ENCODE results near the gene SCN4A. TPM values are rescaled to one million over a fixed set of nuclear protein-coding genes. Genes with fewer than 3 reads are reported as not detected.

The SCN4A gene
- total and polyA plus RNA-seq, 2 of the 13 experiments (the other 11 are each of a cell fraction or from before 2014, with no cell fraction given) = 0.02 to 0.03 TPM

DNA sequence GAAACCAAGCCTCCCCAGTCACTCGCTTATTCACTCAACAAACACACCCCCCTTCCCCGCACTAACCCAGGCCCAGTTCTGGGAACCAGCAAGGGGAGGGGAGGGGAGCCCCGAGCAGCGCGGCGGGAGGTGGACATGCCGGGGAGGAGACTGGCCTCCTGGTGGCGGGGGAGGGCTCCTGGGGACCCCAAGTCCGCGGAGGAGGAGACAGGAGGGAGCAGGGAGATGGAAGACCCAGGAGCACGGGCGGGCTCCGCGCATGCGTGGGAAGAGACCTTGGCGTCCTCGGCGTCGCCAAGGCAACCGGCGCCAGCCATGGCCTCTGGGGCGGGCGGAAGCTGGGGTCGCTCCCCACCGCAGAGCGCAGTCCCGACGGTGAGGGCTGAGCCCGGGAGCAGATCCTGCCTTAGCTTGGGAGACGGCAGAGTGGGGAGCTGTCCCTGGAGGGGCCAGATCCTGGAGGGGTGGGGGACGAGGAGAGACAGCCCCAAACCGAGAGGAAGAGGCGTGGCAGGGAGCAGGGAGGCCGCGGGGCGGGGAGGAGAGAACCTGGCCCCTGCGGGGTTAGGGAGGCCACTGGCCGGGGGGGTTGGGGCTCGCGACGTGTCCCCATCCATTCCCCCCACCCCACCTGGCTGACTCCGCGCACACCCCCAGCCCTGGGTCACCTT is 25.5 kb upstream of the SCN4A start, which contains the start of gene PRR29 (continued):
- TF ChIP-seq CBX1 (IDR thresholded peaks at IDR 0.05; ENCODE audit: low read depth) (no peak), KDM2A (CRISPR knock-in tag; IDR thresholded peaks at IDR 0.05; ENCODE audit: borderline replicate concordance, low read depth) (peak; percentile 37; the same call in 1 of the 2 replicates), BCL6 (CRISPR knock-in tag; IDR thresholded peaks at IDR 0.05) (peak; percentile 24; the same call in 1 of the 2 replicates), ZFP36L1 (CRISPR knock-in tag; IDR thresholded peaks at IDR 0.05) (no peak), ZNF883 (CRISPR knock-in tag; IDR thresholded peaks at IDR 0.05; ENCODE audit: not compliant biosample characterization) (no peak), RORA (CRISPR knock-in tag; IDR thresholded peaks at IDR 0.05) (no peak), ZNF569 (CRISPR knock-in tag; IDR thresholded peaks at IDR 0.05; ENCODE audit: borderline replicate concordance) (no peak), ZNF589 (CRISPR knock-in tag; conservative IDR thresholded peaks at IDR 0.05) (no peak), PRMT3 (CRISPR knock-in tag; IDR thresholded peaks at IDR 0.05; ENCODE audit: borderline replicate concordance, low read depth) (no peak), EZH2 (conservative IDR thresholded peaks at IDR 0.05; ENCODE audit: low read depth, low read length) (no peak), IRF2 (CRISPR knock-in tag; IDR thresholded peaks at IDR 0.05) (peak; percentile 49; the same call in 1 of the 2 replicates), SMAD3 (CRISPR knock-in tag; IDR thresholded peaks at IDR 0.05) (no peak), ZBTB38 (CRISPR knock-in tag; IDR thresholded peaks at IDR 0.05) (0 out of 2 replicates have a peak, but pooled peaks have one; percentile 23), FOXJ3 (CRISPR knock-in tag; IDR thresholded peaks at IDR 0.05; ENCODE audit: borderline replicate concordance) (no peak), ZNF207 (IDR thresholded peaks at IDR 0.05; ENCODE audit: borderline replicate concordance) (no peak), NR2F2 (IDR thresholded peaks at IDR 0.05; ENCODE audit: borderline replicate concordance, low read depth) (no peak)
- TF ChIP-seq, protein P1, sequence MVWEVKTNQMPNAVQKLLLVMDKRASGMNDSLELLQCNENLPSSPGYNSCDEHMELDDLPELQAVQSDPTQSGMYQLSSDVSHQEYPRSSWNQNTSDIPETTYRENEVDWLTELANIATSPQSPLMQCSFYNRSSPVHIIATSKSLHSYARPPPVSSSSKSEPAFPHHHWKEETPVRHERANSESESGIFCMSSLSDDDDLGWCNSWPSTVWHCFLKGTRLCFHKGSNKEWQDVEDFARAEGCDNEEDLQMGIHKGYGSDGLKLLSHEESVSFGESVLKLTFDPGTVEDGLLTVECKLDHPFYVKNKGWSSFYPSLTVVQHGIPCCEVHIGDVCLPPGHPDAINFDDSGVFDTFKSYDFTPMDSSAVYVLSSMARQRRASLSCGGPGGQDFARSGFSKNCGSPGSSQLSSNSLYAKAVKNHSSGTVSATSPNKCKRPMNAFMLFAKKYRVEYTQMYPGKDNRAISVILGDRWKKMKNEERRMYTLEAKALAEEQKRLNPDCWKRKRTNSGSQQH (CRISPR knock-in tag; IDR thresholded peaks at IDR 0.05; ENCODE audit: low read depth) = no peak
- TF ChIP-seq, protein P2, sequence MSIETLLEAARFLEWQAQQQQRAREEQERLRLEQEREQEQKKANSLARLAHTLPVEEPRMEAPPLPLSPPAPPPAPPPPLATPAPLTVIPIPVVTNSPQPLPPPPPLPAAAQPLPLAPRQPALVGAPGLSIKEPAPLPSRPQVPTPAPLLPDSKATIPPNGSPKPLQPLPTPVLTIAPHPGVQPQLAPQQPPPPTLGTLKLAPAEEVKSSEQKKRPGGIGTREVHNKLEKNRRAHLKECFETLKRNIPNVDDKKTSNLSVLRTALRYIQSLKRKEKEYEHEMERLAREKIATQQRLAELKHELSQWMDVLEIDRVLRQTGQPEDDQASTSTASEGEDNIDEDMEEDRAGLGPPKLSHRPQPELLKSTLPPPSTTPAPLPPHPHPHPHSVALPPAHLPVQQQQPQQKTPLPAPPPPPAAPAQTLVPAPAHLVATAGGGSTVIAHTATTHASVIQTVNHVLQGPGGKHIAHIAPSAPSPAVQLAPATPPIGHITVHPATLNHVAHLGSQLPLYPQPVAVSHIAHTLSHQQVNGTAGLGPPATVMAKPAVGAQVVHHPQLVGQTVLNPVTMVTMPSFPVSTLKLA (IDR thresholded peaks at IDR 0.05) = no peak; the same call in 1 of the 2 replicates
- TF ChIP-seq, protein P3, sequence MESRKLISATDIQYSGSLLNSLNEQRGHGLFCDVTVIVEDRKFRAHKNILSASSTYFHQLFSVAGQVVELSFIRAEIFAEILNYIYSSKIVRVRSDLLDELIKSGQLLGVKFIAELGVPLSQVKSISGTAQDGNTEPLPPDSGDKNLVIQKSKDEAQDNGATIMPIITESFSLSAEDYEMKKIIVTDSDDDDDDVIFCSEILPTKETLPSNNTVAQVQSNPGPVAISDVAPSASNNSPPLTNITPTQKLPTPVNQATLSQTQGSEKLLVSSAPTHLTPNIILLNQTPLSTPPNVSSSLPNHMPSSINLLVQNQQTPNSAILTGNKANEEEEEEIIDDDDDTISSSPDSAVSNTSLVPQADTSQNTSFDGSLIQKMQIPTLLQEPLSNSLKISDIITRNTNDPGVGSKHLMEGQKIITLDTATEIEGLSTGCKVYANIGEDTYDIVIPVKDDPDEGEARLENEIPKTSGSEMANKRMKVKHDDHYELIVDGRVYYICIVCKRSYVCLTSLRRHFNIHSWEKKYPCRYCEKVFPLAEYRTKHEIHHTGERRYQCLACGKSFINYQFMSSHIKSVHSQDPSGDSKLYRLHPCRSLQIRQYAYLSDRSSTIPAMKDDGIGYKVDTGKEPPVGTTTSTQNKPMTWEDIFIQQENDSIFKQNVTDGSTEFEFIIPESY (CRISPR knock-in tag; IDR thresholded peaks at IDR 0.05) = no peak
- TF ChIP-seq, protein P4, sequence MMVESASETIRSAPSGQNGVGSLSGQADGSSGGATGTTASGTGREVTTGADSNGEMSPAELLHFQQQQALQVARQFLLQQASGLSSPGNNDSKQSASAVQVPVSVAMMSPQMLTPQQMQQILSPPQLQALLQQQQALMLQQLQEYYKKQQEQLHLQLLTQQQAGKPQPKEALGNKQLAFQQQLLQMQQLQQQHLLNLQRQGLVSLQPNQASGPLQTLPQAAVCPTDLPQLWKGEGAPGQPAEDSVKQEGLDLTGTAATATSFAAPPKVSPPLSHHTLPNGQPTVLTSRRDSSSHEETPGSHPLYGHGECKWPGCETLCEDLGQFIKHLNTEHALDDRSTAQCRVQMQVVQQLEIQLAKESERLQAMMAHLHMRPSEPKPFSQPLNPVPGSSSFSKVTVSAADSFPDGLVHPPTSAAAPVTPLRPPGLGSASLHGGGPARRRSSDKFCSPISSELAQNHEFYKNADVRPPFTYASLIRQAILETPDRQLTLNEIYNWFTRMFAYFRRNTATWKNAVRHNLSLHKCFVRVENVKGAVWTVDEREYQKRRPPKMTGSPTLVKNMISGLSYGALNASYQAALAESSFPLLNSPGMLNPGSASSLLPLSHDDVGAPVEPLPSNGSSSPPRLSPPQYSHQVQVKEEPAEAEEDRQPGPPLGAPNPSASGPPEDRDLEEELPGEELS (CRISPR knock-in tag; IDR thresholded peaks at IDR 0.05) = no peak
- TF ChIP-seq, protein P5, sequence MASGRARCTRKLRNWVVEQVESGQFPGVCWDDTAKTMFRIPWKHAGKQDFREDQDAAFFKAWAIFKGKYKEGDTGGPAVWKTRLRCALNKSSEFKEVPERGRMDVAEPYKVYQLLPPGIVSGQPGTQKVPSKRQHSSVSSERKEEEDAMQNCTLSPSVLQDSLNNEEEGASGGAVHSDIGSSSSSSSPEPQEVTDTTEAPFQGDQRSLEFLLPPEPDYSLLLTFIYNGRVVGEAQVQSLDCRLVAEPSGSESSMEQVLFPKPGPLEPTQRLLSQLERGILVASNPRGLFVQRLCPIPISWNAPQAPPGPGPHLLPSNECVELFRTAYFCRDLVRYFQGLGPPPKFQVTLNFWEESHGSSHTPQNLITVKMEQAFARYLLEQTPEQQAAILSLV (CRISPR knock-in tag; IDR thresholded peaks at IDR 0.05; ENCODE audit: borderline replicate concordance) = peak; percentile 59; the same call in 1 of the 2 replicates

Data from HepG2 (cell line).